ENCODE results near the gene HSPA2.

DNA sequence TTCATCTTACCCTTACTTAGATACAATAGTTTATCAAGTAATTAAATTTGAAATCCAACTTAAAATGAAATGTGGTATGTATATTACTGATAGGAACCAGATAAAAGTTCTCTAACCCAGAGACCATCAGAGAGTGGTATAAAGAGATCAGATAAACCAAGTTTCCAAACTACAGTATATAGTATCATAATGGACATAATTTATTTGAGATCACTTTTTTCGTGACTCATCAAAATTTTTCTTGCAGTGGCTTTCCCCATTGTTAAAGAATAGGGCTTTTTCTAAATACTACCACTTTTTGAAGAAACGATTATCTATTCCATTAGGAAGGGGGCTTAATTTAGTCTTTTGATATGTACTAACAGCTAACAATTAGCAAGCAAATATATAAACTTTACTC lies 15.2 kb upstream of the HSPA2 start:
- TF ChIP-seq, protein P1, sequence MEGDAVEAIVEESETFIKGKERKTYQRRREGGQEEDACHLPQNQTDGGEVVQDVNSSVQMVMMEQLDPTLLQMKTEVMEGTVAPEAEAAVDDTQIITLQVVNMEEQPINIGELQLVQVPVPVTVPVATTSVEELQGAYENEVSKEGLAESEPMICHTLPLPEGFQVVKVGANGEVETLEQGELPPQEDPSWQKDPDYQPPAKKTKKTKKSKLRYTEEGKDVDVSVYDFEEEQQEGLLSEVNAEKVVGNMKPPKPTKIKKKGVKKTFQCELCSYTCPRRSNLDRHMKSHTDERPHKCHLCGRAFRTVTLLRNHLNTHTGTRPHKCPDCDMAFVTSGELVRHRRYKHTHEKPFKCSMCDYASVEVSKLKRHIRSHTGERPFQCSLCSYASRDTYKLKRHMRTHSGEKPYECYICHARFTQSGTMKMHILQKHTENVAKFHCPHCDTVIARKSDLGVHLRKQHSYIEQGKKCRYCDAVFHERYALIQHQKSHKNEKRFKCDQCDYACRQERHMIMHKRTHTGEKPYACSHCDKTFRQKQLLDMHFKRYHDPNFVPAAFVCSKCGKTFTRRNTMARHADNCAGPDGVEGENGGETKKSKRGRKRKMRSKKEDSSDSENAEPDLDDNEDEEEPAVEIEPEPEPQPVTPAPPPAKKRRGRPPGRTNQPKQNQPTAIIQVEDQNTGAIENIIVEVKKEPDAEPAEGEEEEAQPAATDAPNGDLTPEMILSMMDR (IDR thresholded peaks at IDR 0.05), result no peak
- TF ChIP-seq POLR2A (IDR thresholded peaks at IDR 0.05; ENCODE audit: low read depth) (no peak), EP300 (IDR thresholded peaks at IDR 0.05) (no peak)
